Endothelial cell of umbilical vein (primary cell): ENCODE measurements around the gene TMEM42. TPM values are rescaled to one million over a fixed set of nuclear protein-coding genes. Genes with fewer than 3 reads are reported as not detected.

Experiments
- BruUV-seq: library from RNA; stranded (reverse); fragments of 400-500 nt; replicated peaks from 2 replicates; lab custom pipeline; 2021; lab: Mats Ljungman, UMichigan
- CTCF ChIA-PET: fragments of 300-600, 350-600 bp; sonication (Branson Sonifier 250); formaldehyde crosslinking; loops from one replicate; lab custom pipeline; 2021; ENCODE audit warnings: antibody characterized with exemption, inconsistent platforms; lab: Charles Lee
- POLR2A ChIA-PET: fragments of 300-600, 350-600 bp; sonication (Branson Sonifier 250); formaldehyde crosslinking; loops from one replicate; lab custom pipeline; 2021; ENCODE audit warnings: antibody characterized with exemption, inconsistent platforms; lab: Charles Lee
- DNase-seq: peaks from one replicate; pipeline ENCODE4 v3.0.0-alpha.2; 2011; ENCODE audit warnings: low read depth, low spot score
- FAIRE-seq: peaks from 2 replicates; lab custom pipeline; 2011; peaks lifted over from hg19 to GRCh38; lab: Jason Lieb, UNC
- H2AFZ ChIP-seq: 2 replicates; pipeline ENCODE4 v1.6.0; 2012; ENCODE audit warnings: low read depth, low read length, control low read depth, inconsistent platforms
- H3K27ac ChIP-seq: 2 replicates; pipeline ENCODE4 v1.5.1; 2011; ENCODE audit warnings: low read depth, mild to moderate bottlenecking, control low read depth, low read length, moderate library complexity; ENCODE audit not compliant: insufficient read depth
- H3K27me3 ChIP-seq, 2 experiments: 2 replicates each; pipeline versions ENCODE4 v1.6.0 to v1.6.1; 2011; ENCODE audit warnings: low read length in 2 of 2, mixed read lengths in 1 of 2; ENCODE audit not compliant: control insufficient read depth in 2 of 2, insufficient read depth in 2 of 2
- H3K36me3 ChIP-seq, 2 experiments: 2 replicates in 1 of 2; 3 replicates in 1 of 2; pipeline ENCODE4 v1.5.1; 2011; ENCODE audit warnings: low read length in 2 of 2, mild to moderate bottlenecking in 1 of 2, moderate library complexity in 1 of 2; ENCODE audit not compliant: control insufficient read depth in 2 of 2, insufficient read depth in 2 of 2; ENCODE audit errors: extremely low read depth in 1 of 2
- H3K4me1 ChIP-seq: 3 replicates; pipeline ENCODE4 v1.5.1; 2011; ENCODE audit warnings: mild to moderate bottlenecking, low read length; ENCODE audit not compliant: control insufficient read depth, insufficient read depth; ENCODE audit errors: extremely low read depth
- H3K4me2 ChIP-seq: 2 replicates; pipeline ENCODE4 v1.6.1; 2011; ENCODE audit warnings: low read length, control low read depth, mixed read lengths; ENCODE audit not compliant: insufficient read depth
- H3K4me3 ChIP-seq, 3 experiments: fragments of 200-600 bp in 1 of 3; sonication (generic), shearing (Covaris generic) in 1 of 3; replicated peaks in 1 of 3; 2 replicates each; pipeline ENCODE4 v1.5.1; 2011 to 2016; ENCODE audit warnings: control low read depth in 3 of 3, low read length in 3 of 3, mild to moderate bottlenecking in 2 of 3, inconsistent platforms in 1 of 3, low read depth in 1 of 3, moderate library complexity in 1 of 3; ENCODE audit not compliant: insufficient read depth in 1 of 3
- H3K79me2 ChIP-seq: 2 replicates; pipeline ENCODE4 v1.6.0; 2012; ENCODE audit warnings: low read length, inconsistent platforms; ENCODE audit not compliant: control insufficient read depth, insufficient read depth
- H3K9ac ChIP-seq: replicated peaks from 2 replicates; pipeline ENCODE3; 2011; ENCODE audit warnings: low read length, control low read depth; ENCODE audit not compliant: insufficient read depth; ENCODE audit errors: extremely low read depth
- H3K9me1 ChIP-seq: replicated peaks from 3 replicates; pipeline ENCODE4 v1.6.0; 2011; ENCODE audit warnings: mild to moderate bottlenecking, low read length; ENCODE audit not compliant: control insufficient read depth, insufficient read depth; ENCODE audit errors: extremely low read depth
- H3K9me3 ChIP-seq: replicated peaks from 2 replicates; pipeline ENCODE4 v1.5.1; 2012; ENCODE audit warnings: low read length, inconsistent platforms; ENCODE audit not compliant: control insufficient read depth, insufficient read depth
- H4K20me1 ChIP-seq: replicated peaks from 2 replicates; pipeline ENCODE3; 2011; ENCODE audit warnings: mild to moderate bottlenecking, low read length; ENCODE audit not compliant: control insufficient read depth, insufficient read depth; ENCODE audit errors: extremely low read depth
- EZH2 ChIP-seq: IDR thresholded peaks from 2 replicates; pipeline ENCODE4 v1.6.1; 2012; ENCODE audit warnings: borderline replicate concordance, low read depth, mild to moderate bottlenecking, moderate library complexity, low read length, inconsistent platforms; ENCODE audit not compliant: severe bottlenecking
- FOS ChIP-seq: IDR thresholded peaks from 2 replicates; pipeline ENCODE4 v1.6.1; 2011; ENCODE audit warnings: mild to moderate bottlenecking, low read length, moderate library complexity, borderline replicate concordance; ENCODE audit not compliant: insufficient read depth
- GATA2 ChIP-seq: IDR thresholded peaks from 2 replicates; pipeline ENCODE4 v1.7.0; 2011; ENCODE audit warnings: low read depth, mild to moderate bottlenecking, moderate library complexity, mixed read lengths, low read length; ENCODE audit not compliant: insufficient read length, insufficient read depth
- JUN ChIP-seq: IDR thresholded peaks from 2 replicates; pipeline ENCODE4 v1.6.1; 2011; ENCODE audit warnings: borderline replicate concordance, low read depth; ENCODE audit not compliant: insufficient read length, insufficient read depth
- MAX ChIP-seq: IDR thresholded peaks from 2 replicates; pipeline ENCODE4 v1.6.1; 2011; ENCODE audit not compliant: insufficient read depth, insufficient read length
- MYC ChIP-seq: IDR thresholded peaks from one replicate; pipeline ENCODE4 v1.6.1; 2011; ENCODE audit warnings: mild to moderate bottlenecking, low read depth, low read length
- POLR2A ChIP-seq: IDR thresholded peaks from 2 replicates; pipeline ENCODE4 v1.6.1; 2012; ENCODE audit warnings: low read depth, mild to moderate bottlenecking, control low read depth, low read length
- POLR2AphosphoS5 ChIP-seq: IDR thresholded peaks from 2 replicates; pipeline ENCODE4 v1.6.1; 2012; ENCODE audit warnings: low read depth, mild to moderate bottlenecking, control low read depth, low read length, moderate library complexity; ENCODE audit not compliant: insufficient read depth
- dilution Hi-C: fragments of 300-500 bp; cut with MboI; formaldehyde crosslinking; loops from one replicate; pipeline ENCODE4 v1.15.0; 2019; ENCODE audit warnings: low sequenced_read_pairs; ENCODE audit not compliant: extremely low pct_ligation_motif_present
- intact Hi-C: fragments of 100-400 bp; cut with micrococcal nuclease; formaldehyde crosslinking; loops from one replicate; pipeline ENCODE4 v1.10.0; 2022
- polyA plus RNA-seq, 4 experiments: library from polyadenylated mRNA; depleted of rRNA in 3 of 4; stranded (reverse) in 3 of 4; unstranded in 1 of 4; fragments of >200 nt; gene quantifications; 2 replicates each; pipeline versions ENCODE4 v1.2.1 to v1.2.3, GENCODE V29; 2011 to 2012; ENCODE audit warnings: missing spikeins in 1 of 4
- total RNA-seq: library from RNA; stranded (reverse); gene quantifications from 2 replicates; pipeline ENCODE4 v1.2.3, GENCODE V29; 2021
- TF ChIP-seq, protein P1 (sequence below), 2 donors: IDR thresholded peaks; 1 replicate in 1 of 2; 2 replicates in 1 of 2; pipeline ENCODE4 v1.5.1; 2011; ENCODE audit warnings: low read length in 2 of 2, mild to moderate bottlenecking in 2 of 2, moderate library complexity in 2 of 2, control low read depth in 1 of 2, inconsistent platforms in 1 of 2, low read depth in 1 of 2; ENCODE audit not compliant: insufficient read depth in 1 of 2; ENCODE audit errors: extremely low read depth in 1 of 2

The TMEM42 gene
- total and polyA plus RNA-seq, 2 donors (not counting 3 experiments of a cell fraction or from before 2014, with no cell fraction given) = 10.6 to 46.4 TPM

GRCh38 chr3:44865272-44866035 is 3.7 kb downstream of the TMEM42 start:
- no peak overlapping the region for H2AFZ ChIP-seq
- TF ChIP-seq MAX = no peak
- H3K4me1 ChIP-seq = peaks cover 7% of the 10 kb centered on the region
- FAIRE-seq (no peak), DNase-seq (no peak)
- ChIA-PET CTCF (no interaction called here), POLR2A (no interaction called here)
- BruUV-seq = no TSS peak
- H3K9me1 ChIP-seq = no peaks in the 10 kb centered on the region
- intact Hi-C loops = no loop called here
- dilution Hi-C loops = no loop called here
- H3K4me3 ChIP-seq = no peak overlapping the region
- H3K79me2 ChIP-seq = peaks cover 6% of the 10 kb centered on the region
- no peaks in the 10 kb centered on the region for H4K20me1 ChIP-seq
- no peak overlapping the region for H3K9ac ChIP-seq
- no peaks in the 10 kb centered on the region for H3K27me3 ChIP-seq
- no peak overlapping the region for H3K27ac ChIP-seq
- no peak overlapping the region for H3K4me2 ChIP-seq
- no peaks in the 10 kb centered on the region for H3K36me3 ChIP-seq
- no peaks in the 10 kb centered on the region for H3K9me3 ChIP-seq

GRCh38 chr3:44867421-44868111 is 5.9 kb downstream of the TMEM42 start:
- no peak for FAIRE-seq
- intact Hi-C loops = no loop called here

More at GRCh38 chr3:44867421-44868111, 5.9 kb downstream of the TMEM42 start:
- Histone ChIP-seq H3K4me2 (no peak overlapping the region), H3K36me3 (no peaks in the 10 kb centered on the region), H3K79me2 (peaks cover 2% of the 10 kb centered on the region), H2AFZ (no peak overlapping the region), H3K27ac (no peak overlapping the region), H3K4me1 (peaks cover 3% of the 10 kb centered on the region), H3K27me3 (no peaks in the 10 kb centered on the region), H3K4me3 (no peak overlapping the region), H3K9me1 (no peaks in the 10 kb centered on the region), H4K20me1 (no peaks in the 10 kb centered on the region), H3K9me3 (no peaks in the 10 kb centered on the region), H3K9ac (no peak overlapping the region)
- no peak for TF ChIP-seq EZH2
- no peak for TF ChIP-seq JUN
- TF ChIP-seq FOS = no peak
- no peak for TF ChIP-seq GATA2
- TF ChIP-seq MYC = no peak
- TF ChIP-seq POLR2AphosphoS5 = no peak
- TF ChIP-seq, protein P1, sequence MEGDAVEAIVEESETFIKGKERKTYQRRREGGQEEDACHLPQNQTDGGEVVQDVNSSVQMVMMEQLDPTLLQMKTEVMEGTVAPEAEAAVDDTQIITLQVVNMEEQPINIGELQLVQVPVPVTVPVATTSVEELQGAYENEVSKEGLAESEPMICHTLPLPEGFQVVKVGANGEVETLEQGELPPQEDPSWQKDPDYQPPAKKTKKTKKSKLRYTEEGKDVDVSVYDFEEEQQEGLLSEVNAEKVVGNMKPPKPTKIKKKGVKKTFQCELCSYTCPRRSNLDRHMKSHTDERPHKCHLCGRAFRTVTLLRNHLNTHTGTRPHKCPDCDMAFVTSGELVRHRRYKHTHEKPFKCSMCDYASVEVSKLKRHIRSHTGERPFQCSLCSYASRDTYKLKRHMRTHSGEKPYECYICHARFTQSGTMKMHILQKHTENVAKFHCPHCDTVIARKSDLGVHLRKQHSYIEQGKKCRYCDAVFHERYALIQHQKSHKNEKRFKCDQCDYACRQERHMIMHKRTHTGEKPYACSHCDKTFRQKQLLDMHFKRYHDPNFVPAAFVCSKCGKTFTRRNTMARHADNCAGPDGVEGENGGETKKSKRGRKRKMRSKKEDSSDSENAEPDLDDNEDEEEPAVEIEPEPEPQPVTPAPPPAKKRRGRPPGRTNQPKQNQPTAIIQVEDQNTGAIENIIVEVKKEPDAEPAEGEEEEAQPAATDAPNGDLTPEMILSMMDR (IDR thresholded peaks at IDR 0.05; ENCODE audit: extremely low read depth in 1 of 2, insufficient read depth in 1 of 2, low read depth in 1 of 2, low read length in 2 of 2) = no peak
- TF ChIP-seq POLR2A = no peak
- no peak for TF ChIP-seq MAX
- dilution Hi-C loops = no loop called here
- no TSS peak for BruUV-seq
- ChIA-PET CTCF (no interaction called here), POLR2A (no interaction called here)
- no peak for DNase-seq
